HAP-1 (cell line): ENCODE data around the gene PFKP.

Experiments used
- DNase-seq, 2 experiments: peaks; one replicate each; pipeline ENCODE4 v3.0.0-alpha.2; 2016 to 2020; ENCODE audit warnings: low spot score in 2 of 2
- H3K27me3 ChIP-seq: fragments of 250-450 bp; sonication (Bioruptor Pico); 2 replicates; pipeline ENCODE4 v1.5.1; 2020; ENCODE audit warnings: low read depth, mild to moderate bottlenecking, moderate library complexity
- H3K36me3 ChIP-seq: fragments of 250-450 bp; sonication (Bioruptor Pico); replicated peaks from 2 replicates; pipeline ENCODE4 v1.5.1; 2020; ENCODE audit warnings: mild to moderate bottlenecking
- H3K4me1 ChIP-seq: fragments of 250-450 bp; sonication (Bioruptor Pico); 2 replicates; pipeline ENCODE4 v1.5.1; 2020; ENCODE audit warnings: mild to moderate bottlenecking
- H3K4me3 ChIP-seq: fragments of 250-450 bp; sonication (Bioruptor Pico); 2 replicates; pipeline ENCODE4 v1.5.1; 2020; ENCODE audit warnings: mild to moderate bottlenecking, moderate library complexity
- H3K9me3 ChIP-seq: fragments of 250-450 bp; sonication (Bioruptor Pico); 2 replicates; pipeline ENCODE4 v1.5.1; 2020; ENCODE audit warnings: mild to moderate bottlenecking, moderate library complexity
- in situ Hi-C: fragments of 300-500 bp; cut with MboI; formaldehyde crosslinking; loops from 3 replicates; pipeline ENCODE4 v1.14.3; 2020; ENCODE audit warnings: low sequenced_read_pairs, inconsistent platforms, mixed read lengths

Gene PFKP

GRCh38 chr10:3067118-3067858, at the start of gene PFKP:
PFKP (plus strand) TSS chr10:3067548; CDS start chr10:3067596, 48 bp downstream.
- H3K9me3 ChIP-seq = no peaks in the 10 kb centered on the region
- H3K36me3 ChIP-seq = peaks cover 19% of the 10 kb centered on the region
- peak; percentile 50 to 76 for DNase-seq
- no peaks in the 10 kb centered on the region for H3K27me3 ChIP-seq
- in situ Hi-C loops = no loop called here
- peaks cover 4% of the 10 kb centered on the region for H3K4me1 ChIP-seq
- H3K4me3 ChIP-seq = peak within 1 kb of the TSS; percentile 93

GRCh38 chr10:3018247-3018646, 49.1 kb upstream of the PFKP start:
- Histone ChIP-seq H3K4me3 (no peak overlapping the region), H3K27me3 (peaks cover 2% of the 10 kb centered on the region; the same call in 1 of the 2 replicates), H3K4me1 (no peaks in the 10 kb centered on the region), H3K36me3 (no peaks in the 10 kb centered on the region), H3K9me3 (no peaks in the 10 kb centered on the region)
- in situ Hi-C loops = no loop called here
- no peak for DNase-seq

GRCh38 chr10:3020311-3020710, 47.0 kb upstream of the PFKP start:
- Histone ChIP-seq H3K9me3 (no peaks in the 10 kb centered on the region), H3K4me1 (no peaks in the 10 kb centered on the region), H3K4me3 (no peak overlapping the region), H3K27me3 (peaks cover 2% of the 10 kb centered on the region; the same call in 1 of the 2 replicates), H3K36me3 (no peaks in the 10 kb centered on the region)
- in situ Hi-C loops = no loop called here
- DNase-seq = no peak

GRCh38 chr10:3020881-3021280, 46.5 kb upstream of the PFKP start:
- DNase-seq = no peak
- Histone ChIP-seq H3K4me3 (no peak overlapping the region), H3K9me3 (no peaks in the 10 kb centered on the region), H3K27me3 (peaks cover 7% of the 10 kb centered on the region; the same call in 1 of the 2 replicates), H3K4me1 (no peaks in the 10 kb centered on the region), H3K36me3 (no peaks in the 10 kb centered on the region)
- in situ Hi-C loops = no loop called here

- no peak overlapping the region for H3K4me3 ChIP-seq
- in situ Hi-C loops = no loop called here
- no peaks in the 10 kb centered on the region for H3K9me3 ChIP-seq
- DNase-seq = no peak
- H3K36me3 ChIP-seq = no peaks in the 10 kb centered on the region
- peaks cover 7% of the 10 kb centered on the region; the same call in 1 of the 2 replicates for H3K27me3 ChIP-seq
- no peaks in the 10 kb centered on the region for H3K4me1 ChIP-seq
Observed at GRCh38 chr10:3022027-3022426, 45.3 kb upstream of the PFKP start.

- Histone ChIP-seq H3K4me3 (no peak overlapping the region), H3K36me3 (no peaks in the 10 kb centered on the region), H3K27me3 (peaks cover 7% of the 10 kb centered on the region; the same call in 1 of the 2 replicates), H3K4me1 (no peaks in the 10 kb centered on the region), H3K9me3 (no peaks in the 10 kb centered on the region)
- DNase-seq = no peak
- in situ Hi-C loops = no loop called here
Observed at GRCh38 chr10:3023892-3024291, 43.5 kb upstream of the PFKP start.

GRCh38 chr10:3025026-3025683, 42.2 kb upstream of the PFKP start:
- Histone ChIP-seq H3K9me3 (no peaks in the 10 kb centered on the region), H3K27me3 (peaks cover 7% of the 10 kb centered on the region; the same call in 1 of the 2 replicates), H3K4me1 (no peaks in the 10 kb centered on the region), H3K4me3 (no peak overlapping the region), H3K36me3 (no peaks in the 10 kb centered on the region)
- DNase-seq = no peak
- in situ Hi-C loops = no loop called here

- no peaks in the 10 kb centered on the region for H3K9me3 ChIP-seq
- no peak for DNase-seq
- peaks cover 5% of the 10 kb centered on the region; the same call in 1 of the 2 replicates for H3K27me3 ChIP-seq
- H3K4me1 ChIP-seq = no peaks in the 10 kb centered on the region
- no peak overlapping the region for H3K4me3 ChIP-seq
- no peaks in the 10 kb centered on the region for H3K36me3 ChIP-seq
- in situ Hi-C loops = no loop called here
Observed at GRCh38 chr10:3027866-3028265, 39.5 kb upstream of the PFKP start.

- no peaks in the 10 kb centered on the region for H3K36me3 ChIP-seq
- peaks cover 5% of the 10 kb centered on the region; the same call in 1 of the 2 replicates for H3K27me3 ChIP-seq
- no peak for DNase-seq
- in situ Hi-C loops = no loop called here
- H3K4me3 ChIP-seq = no peak overlapping the region
- H3K9me3 ChIP-seq = no peaks in the 10 kb centered on the region
- H3K4me1 ChIP-seq = no peaks in the 10 kb centered on the region
Observed at GRCh38 chr10:3028441-3028840, 38.9 kb upstream of the PFKP start.

GRCh38 chr10:3030765-3031164, 36.6 kb upstream of the PFKP start:
- in situ Hi-C loops = no loop called here
- H3K27me3 ChIP-seq = peaks cover under 1% of the 10 kb centered on the region; the same call in 1 of the 2 replicates
- H3K4me3 ChIP-seq = no peak overlapping the region
- H3K4me1 ChIP-seq = no peaks in the 10 kb centered on the region
- no peak for DNase-seq
- no peaks in the 10 kb centered on the region for H3K36me3 ChIP-seq
- no peaks in the 10 kb centered on the region for H3K9me3 ChIP-seq

GRCh38 chr10:3031490-3031889, 35.9 kb upstream of the PFKP start:
- H3K27me3 ChIP-seq = no peaks in the 10 kb centered on the region; the same call in 1 of the 2 replicates
- H3K4me1 ChIP-seq = no peaks in the 10 kb centered on the region
- H3K9me3 ChIP-seq = no peaks in the 10 kb centered on the region
- in situ Hi-C loops = no loop called here
- H3K36me3 ChIP-seq = no peaks in the 10 kb centered on the region
- no peak overlapping the region for H3K4me3 ChIP-seq
- no peak for DNase-seq

GRCh38 chr10:3033925-3034324, 33.4 kb upstream of the PFKP start:
- H3K27me3 ChIP-seq = no peaks in the 10 kb centered on the region; the same call in 1 of the 2 replicates
- H3K9me3 ChIP-seq = no peaks in the 10 kb centered on the region
- H3K4me3 ChIP-seq = no peak overlapping the region
- no peaks in the 10 kb centered on the region for H3K4me1 ChIP-seq
- no peaks in the 10 kb centered on the region for H3K36me3 ChIP-seq
- no peak for DNase-seq
- in situ Hi-C loops = no loop called here

- no peak overlapping the region for H3K4me3 ChIP-seq
- H3K4me1 ChIP-seq = no peaks in the 10 kb centered on the region
- DNase-seq = no peak
- H3K9me3 ChIP-seq = no peaks in the 10 kb centered on the region
- H3K27me3 ChIP-seq = no peaks in the 10 kb centered on the region; the same call in 1 of the 2 replicates
- in situ Hi-C loops = no loop called here
- no peaks in the 10 kb centered on the region for H3K36me3 ChIP-seq
Observed at GRCh38 chr10:3034616-3035015, 32.7 kb upstream of the PFKP start.
